ENCODE data around the gene HSPA12A.

DNA sequence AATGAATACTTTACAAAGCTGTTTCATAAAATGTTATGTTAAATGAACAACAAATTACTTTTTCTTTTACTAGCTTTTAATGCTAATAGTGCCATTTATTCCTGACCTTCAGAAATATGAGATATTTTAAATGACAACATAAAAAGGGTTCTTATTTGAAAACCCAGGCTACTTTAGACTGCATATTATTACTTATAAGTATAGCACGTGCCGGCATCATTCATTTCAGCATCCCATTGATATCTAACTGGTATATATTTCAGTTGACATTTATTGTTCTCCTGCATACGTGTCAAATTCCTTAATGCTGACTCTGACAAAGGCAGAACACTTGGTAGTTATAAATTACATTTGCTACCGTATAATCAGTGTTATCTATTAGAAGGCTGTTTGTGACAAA is 86.3 kb downstream of the HSPA12A start:
- TF ChIP-seq, protein P1, sequence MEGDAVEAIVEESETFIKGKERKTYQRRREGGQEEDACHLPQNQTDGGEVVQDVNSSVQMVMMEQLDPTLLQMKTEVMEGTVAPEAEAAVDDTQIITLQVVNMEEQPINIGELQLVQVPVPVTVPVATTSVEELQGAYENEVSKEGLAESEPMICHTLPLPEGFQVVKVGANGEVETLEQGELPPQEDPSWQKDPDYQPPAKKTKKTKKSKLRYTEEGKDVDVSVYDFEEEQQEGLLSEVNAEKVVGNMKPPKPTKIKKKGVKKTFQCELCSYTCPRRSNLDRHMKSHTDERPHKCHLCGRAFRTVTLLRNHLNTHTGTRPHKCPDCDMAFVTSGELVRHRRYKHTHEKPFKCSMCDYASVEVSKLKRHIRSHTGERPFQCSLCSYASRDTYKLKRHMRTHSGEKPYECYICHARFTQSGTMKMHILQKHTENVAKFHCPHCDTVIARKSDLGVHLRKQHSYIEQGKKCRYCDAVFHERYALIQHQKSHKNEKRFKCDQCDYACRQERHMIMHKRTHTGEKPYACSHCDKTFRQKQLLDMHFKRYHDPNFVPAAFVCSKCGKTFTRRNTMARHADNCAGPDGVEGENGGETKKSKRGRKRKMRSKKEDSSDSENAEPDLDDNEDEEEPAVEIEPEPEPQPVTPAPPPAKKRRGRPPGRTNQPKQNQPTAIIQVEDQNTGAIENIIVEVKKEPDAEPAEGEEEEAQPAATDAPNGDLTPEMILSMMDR (IDR thresholded peaks at IDR 0.05) = no peak
- TF ChIP-seq POLR2A (IDR thresholded peaks at IDR 0.05) = no peak
